Activated CD4-positive, CD25-positive, alpha-beta regulatory T cell treated with anti-CD3 and anti-CD28 coated beads, Interleukin-2, amount 50 U/mL, for 16 hours (primary cell): ENCODE measurements around the gene SEC22C.

Source experiments
- DNase-seq: peaks from one replicate; pipeline ENCODE4 v3.0.0-alpha.2; 2020; ENCODE audit warnings: low read depth, low spot score

SEC22C gene

GRCh38 chr3:42498034-42498433, 83.7 kb downstream of the SEC22C start:
- DNase-seq = no peak
